Small intestine (tissue), 7 donors: Measurements from ENCODE around the gene MPZL3. TPM values are rescaled to one million over a fixed set of nuclear protein-coding genes. Genes with fewer than 3 reads are reported as not detected.

Source experiments
- DNase-seq, 2 donors: peaks; one replicate each; pipeline versions ENCODE4 v3.0.0 to v3.0.0-alpha.2; 2013
- FAIRE-seq: peaks from 2 replicates; lab custom pipeline; 2012; peaks lifted over from hg19 to GRCh38; lab: Jason Lieb, UNC
- H3K27ac ChIP-seq, 3 donors: one replicate each; pipeline ENCODE4 v1.5.1; 2013; ENCODE audit warnings: low read length in 2 of 3, mild to moderate bottlenecking in 2 of 3, control low read depth in 1 of 3, inconsistent platforms in 1 of 3, low read depth in 1 of 3, moderate library complexity in 1 of 3
- H3K27me3 ChIP-seq, 3 donors: one replicate each; pipeline ENCODE4 v1.6.1; 2013; ENCODE audit warnings: low read length in 3 of 3, inconsistent platforms in 1 of 3; ENCODE audit not compliant: control insufficient read depth in 3 of 3, insufficient read depth in 3 of 3
- H3K36me3 ChIP-seq, 3 donors: one replicate each; pipeline ENCODE4 v1.6.1; 2013; ENCODE audit warnings: low read length in 3 of 3, inconsistent platforms in 1 of 3, low read depth in 1 of 3, mild to moderate bottlenecking in 1 of 3, moderate library complexity in 1 of 3; ENCODE audit not compliant: control insufficient read depth in 3 of 3, insufficient read depth in 2 of 3
- H3K4me1 ChIP-seq, 3 donors: one replicate each; pipeline ENCODE4 v1.6.1; 2013; ENCODE audit warnings: low read length in 2 of 3, inconsistent platforms in 1 of 3, low read depth in 1 of 3, mild to moderate bottlenecking in 1 of 3, moderate library complexity in 1 of 3; ENCODE audit not compliant: control insufficient read depth in 3 of 3, insufficient read depth in 2 of 3
- H3K4me3 ChIP-seq, 3 donors: one replicate each; pipeline ENCODE4 v1.5.1; 2013; ENCODE audit warnings: low read length in 3 of 3, control low read depth in 1 of 3, inconsistent platforms in 1 of 3, low read depth in 1 of 3, mild to moderate bottlenecking in 1 of 3, moderate library complexity in 1 of 3
- H3K9me3 ChIP-seq, 2 donors: one replicate each; pipeline ENCODE4 v1.6.1; 2013; ENCODE audit warnings: low read depth in 1 of 2, low read length in 1 of 2; ENCODE audit not compliant: control insufficient read depth in 2 of 2, insufficient read depth in 1 of 2
- WGBS, 3 donors: extraction: QIAGEN DNeasy Blood & Tissue Kit; methylation state at CpG; one replicate each; pipeline ENCODE4 v1.1.7; 2013; 5-methylcytosine and 5-hydroxymethylcytosine counted together
- polyA plus RNA-seq, 4 donors: library from polyadenylated mRNA; stranded (reverse) in 3 of 4; unstranded in 1 of 4; fragments of 200-250 nt in 3 of 4; fragments of 120-200 nt in 1 of 4; gene quantifications; one replicate each; pipeline versions ENCODE4 v1.2.1 to v1.2.3, GENCODE V29; 2013
- donor health status: healthy with polysubstance abuse.
- donor health status: control.
- donor health status: control.
- donor health status: Bipolar disorder and iron deficiency.
- donor health status: healthy.

MPZL3 gene
- polyA plus RNA-seq, 4 donors, result 3.0 to 24.9 (median 4.0) TPM

GRCh38 chr11:118233850-118234249, 18.3 kb downstream of the MPZL3 start:
- Histone ChIP-seq H3K27ac (no peak overlapping the region), H3K36me3 (peaks cover 2 to 19% (median 8%) of the 10 kb centered on the region in 3 donors)

GRCh38 chr11:118233377-118233776, 18.8 kb downstream of the MPZL3 start:
- H3K4me1 ChIP-seq, result peaks cover 0 to 7% (median 0%) of the 10 kb centered on the region in 3 donors
- no peak overlapping the region for H3K27ac ChIP-seq
- WGBS, 3 donors, result 93 to 94% (median 93%) methylated on average over 5 of the region's 5 CpGs
- no peak overlapping the region for H3K4me3 ChIP-seq
- FAIRE-seq (no peak), DNase-seq (no peak)
- H3K9me3 ChIP-seq, result no peaks in the 10 kb centered on the region
- peaks cover 2 to 19% (median 8%) of the 10 kb centered on the region in 3 donors for H3K36me3 ChIP-seq
- H3K27me3 ChIP-seq, result no peaks in the 10 kb centered on the region

More at GRCh38 chr11:118233850-118234249, 18.3 kb downstream of the MPZL3 start:
- no peaks in the 10 kb centered on the region for H3K9me3 ChIP-seq
- H3K4me3 ChIP-seq, result no peak overlapping the region
- WGBS, 3 donors, result 60 to 94% (median 93%) methylated on average over 1 of the region's 1 CpG
- FAIRE-seq, result no peak
- no peak for DNase-seq
- H3K4me1 ChIP-seq, result peaks cover 0 to 7% (median 2%) of the 10 kb centered on the region in 3 donors
- no peaks in the 10 kb centered on the region for H3K27me3 ChIP-seq

GRCh38 chr11:118232659-118233058, 19.5 kb downstream of the MPZL3 start:
- DNase-seq (no peak), FAIRE-seq (no peak)
- Histone ChIP-seq H3K4me3 (no peak overlapping the region), H3K9me3 (no peaks in the 10 kb centered on the region), H3K27ac (no peak overlapping the region), H3K36me3 (peaks cover 2 to 19% (median 8%) of the 10 kb centered on the region in 3 donors), H3K27me3 (no peaks in the 10 kb centered on the region), H3K4me1 (peaks cover 0 to 7% (median 0%) of the 10 kb centered on the region in 3 donors)
- WGBS, 3 donors, result 68 to 85% (median 80%) methylated on average over 1 of the region's 1 CpG

GRCh38 chr11:118231461-118231860, 20.7 kb downstream of the MPZL3 start:
- FAIRE-seq (no peak), DNase-seq (no peak)
- Histone ChIP-seq H3K36me3 (peaks cover 2 to 19% (median 10%) of the 10 kb centered on the region in 3 donors), H3K4me3 (no peak overlapping the region), H3K9me3 (no peaks in the 10 kb centered on the region), H3K4me1 (peaks cover 0 to 2% (median 0%) of the 10 kb centered on the region in 3 donors), H3K27me3 (no peaks in the 10 kb centered on the region), H3K27ac (no peak overlapping the region)

GRCh38 chr11:118230088-118230487, 22.1 kb downstream of the MPZL3 start:
- peak overlapping the region in 1 of 3 donors; percentile 62 for H3K27ac ChIP-seq

GRCh38 chr11:118229274-118229847, 22.8 kb downstream of the MPZL3 start:
- peak overlapping the region in 1 of 3 donors; percentile 62 for H3K27ac ChIP-seq
- H3K4me1 ChIP-seq, result no peaks in the 10 kb centered on the region
- DNase-seq (no peak), FAIRE-seq (no peak)
- WGBS, 3 donors, result 68 to 88% (median 87%) methylated on average over 5 of the region's 5 CpGs
- no peak overlapping the region for H3K4me3 ChIP-seq
- peaks cover 2 to 18% (median 10%) of the 10 kb centered on the region in 3 donors for H3K36me3 ChIP-seq
- no peaks in the 10 kb centered on the region for H3K27me3 ChIP-seq
- H3K9me3 ChIP-seq, result no peaks in the 10 kb centered on the region

More at GRCh38 chr11:118230088-118230487, 22.1 kb downstream of the MPZL3 start:
- WGBS, 3 donors, result 77 to 92% (median 79%) methylated on average over 3 of the region's 3 CpGs
- DNase-seq (no peak), FAIRE-seq (no peak)
- H3K4me1 ChIP-seq, result no peaks in the 10 kb centered on the region
- H3K4me3 ChIP-seq, result no peak overlapping the region
- no peaks in the 10 kb centered on the region for H3K9me3 ChIP-seq
- peaks cover 2 to 18% (median 10%) of the 10 kb centered on the region in 3 donors for H3K36me3 ChIP-seq
- no peaks in the 10 kb centered on the region for H3K27me3 ChIP-seq

- H3K36me3 ChIP-seq, result peaks cover 2 to 12% (median 8%) of the 10 kb centered on the region in 3 donors
- peak overlapping the region in 1 of 3 donors; percentile 81 for H3K27ac ChIP-seq
- H3K4me3 ChIP-seq, result no peak overlapping the region
- H3K9me3 ChIP-seq, result no peaks in the 10 kb centered on the region
- H3K4me1 ChIP-seq, result no peaks in the 10 kb centered on the region
- H3K27me3 ChIP-seq, result no peaks in the 10 kb centered on the region
- WGBS, 3 donors, result 71 to 84% (median 74%) methylated on average over 8 of the region's 8 CpGs
- FAIRE-seq (no peak), DNase-seq (peak in 1 of 2 donors; percentile 51)
These were observed 24.0 kb downstream of the MPZL3 start for GRCh38 chr11:118227865-118228785.

GRCh38 chr11:118226781-118227180, 25.4 kb downstream of the MPZL3 start:
- Histone ChIP-seq H3K4me3 (no peak overlapping the region), H3K4me1 (no peaks in the 10 kb centered on the region), H3K9me3 (no peaks in the 10 kb centered on the region), H3K36me3 (peaks cover 2 to 5% (median 4%) of the 10 kb centered on the region in 3 donors), H3K27ac (peak overlapping the region in 1 of 3 donors; percentile 81), H3K27me3 (no peaks in the 10 kb centered on the region)
- FAIRE-seq (no peak), DNase-seq (peak in 1 of 2 donors; percentile 40)
- WGBS, 3 donors, result 56 to 87% (median 66%) methylated on average over 2 of the region's 2 CpGs
